MCF 10A (cell line): ENCODE measurements around the gene NSRP1. TPM values are rescaled to one million over a fixed set of nuclear protein-coding genes. Genes with fewer than 3 reads are reported as not detected.
A peak's percentile ranks its signal among the peaks of the same experiment; 100 is the strongest.

Experiments
- BruUV-seq: library from RNA; stranded (reverse); fragments of 400-500 nt; replicated peaks from 2 replicates; lab custom pipeline; 2021; lab: Mats Ljungman, UMichigan
- CTCF ChIA-PET: fragments of 300-600 bp; sonication (Branson Sonifier 250); formaldehyde crosslinking; extraction: SDS; loops from one replicate; lab custom pipeline; 2021; ENCODE audit warnings: antibody characterized with exemption, inconsistent platforms; lab: Yijun Ruan, JAX
- POLR2A ChIA-PET: fragments of 300-600, 350-650 bp; sonication (Branson Sonifier 250); formaldehyde crosslinking; extraction: SDS; loops from one replicate; lab custom pipeline; 2020; ENCODE audit warnings: antibody characterized with exemption, inconsistent platforms; lab: Yijun Ruan, JAX
- DNase-seq: peaks from one replicate; pipeline ENCODE4 v3.0.0-alpha.2; 2018; ENCODE audit not compliant: unreplicated experiment
- H3K27ac Mint-ChIP-seq: one replicate; pipeline ENCODE4 v1.8.0; 2022; ENCODE audit warnings: mild to moderate bottlenecking, low read depth, mixed read lengths; ENCODE audit not compliant: unreplicated experiment
- H3K27me3 Mint-ChIP-seq: one replicate; pipeline ENCODE4 v1.8.0; 2022; ENCODE audit warnings: mixed read lengths; ENCODE audit not compliant: insufficient read depth, unreplicated experiment
- H3K36me3 Mint-ChIP-seq: one replicate; pipeline ENCODE4 v1.8.0; 2022; ENCODE audit warnings: mild to moderate bottlenecking, moderate library complexity, mixed read lengths; ENCODE audit not compliant: insufficient read depth, unreplicated experiment
- H3K4me1 Mint-ChIP-seq: one replicate; pipeline ENCODE4 v1.8.0; 2022; ENCODE audit warnings: mixed read lengths; ENCODE audit not compliant: insufficient read depth, unreplicated experiment
- H3K4me3 Mint-ChIP-seq: one replicate; pipeline ENCODE4 v1.8.0; 2022; ENCODE audit warnings: mild to moderate bottlenecking, moderate library complexity, mixed read lengths; ENCODE audit not compliant: unreplicated experiment
- H3K9me3 Mint-ChIP-seq: one replicate; pipeline ENCODE4 v1.8.0; 2022; ENCODE audit warnings: mixed read lengths; ENCODE audit not compliant: unreplicated experiment
- intact Hi-C: fragments of 100-400 bp; cut with micrococcal nuclease; formaldehyde crosslinking; loops from 2 replicates; pipeline ENCODE4 v1.14.1; 2022
- total RNA-seq: library from RNA; stranded (reverse); gene quantifications from 2 replicates; pipeline ENCODE4 v1.2.3, GENCODE V29; 2022
- TF ChIP-seq, protein P1 (sequence below): fragments of 200-600 bp; IDR thresholded peaks from one replicate; pipeline ENCODE4 v1.8.0; 2022; ENCODE audit warnings: antibody characterized with exemption, mild to moderate bottlenecking; ENCODE audit not compliant: unreplicated experiment

Gene NSRP1
- total RNA-seq, 1 experiment from 2014 or later: 57.3 TPM

DNA sequence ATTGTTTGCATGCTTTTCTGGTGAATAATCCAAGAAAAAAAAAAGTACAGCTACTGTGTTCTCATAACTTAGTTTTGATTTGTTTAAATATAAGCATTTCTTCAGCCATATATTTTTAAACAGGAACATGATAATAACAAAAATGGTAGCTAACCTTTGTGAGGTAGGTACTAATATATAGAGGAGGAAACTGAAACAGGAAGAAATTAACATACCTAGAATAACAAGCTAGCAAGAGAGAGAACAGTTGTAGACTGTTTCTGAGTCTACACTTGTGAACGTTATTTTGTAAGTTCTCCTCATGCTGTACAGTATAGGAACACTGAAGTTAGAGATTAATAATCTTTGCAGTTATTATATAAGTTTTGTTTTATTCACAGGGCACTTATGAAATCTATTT, 49.3 kb downstream of the NSRP1 start:
- peaks cover 29% of the 10 kb centered on the region for H3K36me3 Mint-ChIP-seq
- DNase-seq: no peak
- H3K4me1 Mint-ChIP-seq: peaks cover 5% of the 10 kb centered on the region
- TF ChIP-seq, protein P1, sequence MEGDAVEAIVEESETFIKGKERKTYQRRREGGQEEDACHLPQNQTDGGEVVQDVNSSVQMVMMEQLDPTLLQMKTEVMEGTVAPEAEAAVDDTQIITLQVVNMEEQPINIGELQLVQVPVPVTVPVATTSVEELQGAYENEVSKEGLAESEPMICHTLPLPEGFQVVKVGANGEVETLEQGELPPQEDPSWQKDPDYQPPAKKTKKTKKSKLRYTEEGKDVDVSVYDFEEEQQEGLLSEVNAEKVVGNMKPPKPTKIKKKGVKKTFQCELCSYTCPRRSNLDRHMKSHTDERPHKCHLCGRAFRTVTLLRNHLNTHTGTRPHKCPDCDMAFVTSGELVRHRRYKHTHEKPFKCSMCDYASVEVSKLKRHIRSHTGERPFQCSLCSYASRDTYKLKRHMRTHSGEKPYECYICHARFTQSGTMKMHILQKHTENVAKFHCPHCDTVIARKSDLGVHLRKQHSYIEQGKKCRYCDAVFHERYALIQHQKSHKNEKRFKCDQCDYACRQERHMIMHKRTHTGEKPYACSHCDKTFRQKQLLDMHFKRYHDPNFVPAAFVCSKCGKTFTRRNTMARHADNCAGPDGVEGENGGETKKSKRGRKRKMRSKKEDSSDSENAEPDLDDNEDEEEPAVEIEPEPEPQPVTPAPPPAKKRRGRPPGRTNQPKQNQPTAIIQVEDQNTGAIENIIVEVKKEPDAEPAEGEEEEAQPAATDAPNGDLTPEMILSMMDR: no peak
- intact Hi-C loops: no loop called here
- ChIA-PET CTCF (interaction anchor here (0.6 to 0.9 kb wide), 4 partner anchors 9 to 169 kb away, joined by 3 to 5 read pairs (median 4); no protein-coding TSS in a partner anchor), POLR2A (interaction anchor here (1.0 kb wide), 1 partner anchor 14 kb away, joined by 3 read pairs; no protein-coding TSS in a partner anchor)
- no peak overlapping the region for H3K4me3 Mint-ChIP-seq
- no TSS peak for BruUV-seq
- no peaks in the 10 kb centered on the region for H3K27me3 Mint-ChIP-seq
- no peak overlapping the region for H3K27ac Mint-ChIP-seq
- no peaks in the 10 kb centered on the region for H3K9me3 Mint-ChIP-seq

DNA sequence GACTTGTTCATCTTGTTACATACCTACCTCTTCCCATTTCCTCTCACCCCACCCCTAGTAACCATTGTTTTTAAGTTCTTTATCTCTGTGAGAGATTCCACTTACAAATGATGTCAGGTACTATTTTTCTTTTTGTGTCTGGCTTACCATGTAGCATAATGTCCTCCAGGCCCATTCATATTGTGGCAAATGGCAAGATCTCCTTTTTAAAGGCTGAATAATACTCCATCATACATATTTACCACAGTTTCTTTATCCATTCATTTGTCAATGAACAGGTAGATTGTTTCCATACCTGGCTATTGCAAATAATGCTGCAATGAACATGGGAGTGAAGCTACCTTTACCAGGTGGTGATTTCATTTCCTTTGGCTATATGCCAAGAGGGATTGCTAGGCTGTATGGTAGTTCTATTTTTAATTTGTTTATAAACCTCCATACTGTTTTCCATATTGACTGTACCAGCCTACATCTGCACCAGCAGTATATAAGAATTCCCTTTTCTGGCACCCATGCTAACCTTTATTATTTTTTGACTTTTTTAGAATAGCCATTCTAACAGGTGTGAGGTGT, 53.9 kb downstream of the NSRP1 start:
- peak; percentile 55 for DNase-seq
- no peak overlapping the region for H3K4me3 Mint-ChIP-seq
- no peak overlapping the region for H3K27ac Mint-ChIP-seq
- BruUV-seq: no TSS peak
- intact Hi-C loops: no loop called here
- no peaks in the 10 kb centered on the region for H3K27me3 Mint-ChIP-seq
- peaks cover 10% of the 10 kb centered on the region for H3K4me1 Mint-ChIP-seq
- CTCF ChIA-PET: interaction anchor here (1.0 to 1.3 kb wide), 4 partner anchors 45 to 170 kb away, joined by 3 to 9 read pairs (median 4); no protein-coding TSS in a partner anchor
- peaks cover 50% of the 10 kb centered on the region for H3K36me3 Mint-ChIP-seq
- POLR2A ChIA-PET: interaction anchor here (0.7 to 1.4 kb wide), 3 partner anchors 9 to 53 kb away, joined by 3 to 7 read pairs (median 3); no protein-coding TSS in a partner anchor
- H3K9me3 Mint-ChIP-seq: no peaks in the 10 kb centered on the region
- TF ChIP-seq, protein P1: no peak

DNA sequence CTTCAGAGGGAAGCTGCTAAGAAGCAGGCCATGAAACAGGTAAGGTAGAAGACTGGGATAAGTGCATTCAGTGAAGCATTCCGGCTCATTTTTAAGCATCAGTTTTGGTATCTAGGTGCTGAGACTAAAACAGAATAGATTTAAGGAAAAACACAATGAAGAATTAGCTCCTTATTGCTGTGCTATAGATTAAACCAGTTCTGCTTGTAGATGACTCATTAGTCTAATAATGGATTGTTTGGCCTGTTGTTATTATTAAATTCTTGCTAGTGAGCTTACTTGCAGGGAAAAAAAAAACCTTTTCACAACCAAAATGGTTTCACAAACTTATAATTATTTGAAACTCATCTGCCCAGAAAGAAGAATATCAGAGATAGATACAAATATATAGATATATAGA, 55.9 kb downstream of the NSRP1 start:
- Mint-ChIP-seq H3K27me3 (no peaks in the 10 kb centered on the region), H3K9me3 (no peaks in the 10 kb centered on the region), H3K4me1 (peaks cover 5% of the 10 kb centered on the region), H3K36me3 (peaks cover 58% of the 10 kb centered on the region), H3K4me3 (no peak overlapping the region), H3K27ac (no peak overlapping the region)
- CTCF ChIA-PET: interaction anchor here (0.6 to 1.1 kb wide), 3 partner anchors 19 to 68 kb away, joined by 3 to 5 read pairs (median 3); no protein-coding TSS in a partner anchor
- DNase-seq: no peak
- TF ChIP-seq, protein P1: no peak
- POLR2A ChIA-PET: interaction anchor here (0.6 to 1.5 kb wide), 3 partner anchors 10 to 1000 kb away, joined by 3 to 5 read pairs (median 3); no protein-coding TSS in a partner anchor
- BruUV-seq: no TSS peak
- intact Hi-C loops: no loop called here

DNA sequence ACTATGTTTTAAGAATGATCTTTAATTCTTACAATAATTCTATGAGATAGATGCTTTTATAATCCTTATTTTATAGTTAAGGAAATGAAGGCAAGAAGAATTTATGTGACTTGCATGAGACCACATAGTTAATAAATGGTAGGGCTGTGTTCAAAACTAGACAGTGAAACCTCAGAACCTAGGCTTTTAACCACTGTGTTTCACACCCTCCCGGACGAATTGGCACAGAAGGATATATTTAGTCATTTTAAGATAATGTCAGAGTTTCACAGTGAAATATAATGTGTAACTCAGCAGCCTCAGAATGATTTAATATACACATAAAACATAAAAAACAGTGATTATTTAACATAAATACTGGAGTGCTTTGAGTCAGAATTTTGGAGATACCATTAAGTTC, 57.0 kb downstream of the NSRP1 start:
- ChIA-PET CTCF (no interaction called here), POLR2A (no interaction called here)
- Mint-ChIP-seq H3K4me3 (no peak overlapping the region), H3K9me3 (no peaks in the 10 kb centered on the region), H3K36me3 (peaks cover 69% of the 10 kb centered on the region), H3K27me3 (no peaks in the 10 kb centered on the region), H3K27ac (peak overlapping the region; percentile 16), H3K4me1 (peaks cover 5% of the 10 kb centered on the region)
- intact Hi-C loops: no loop called here
- TF ChIP-seq, protein P1: no peak
- DNase-seq: no peak
- no TSS peak for BruUV-seq
